A673 (cell line): ENCODE measurements around the gene BTG4.

Source experiments
- CTCF ChIP-seq: fragments of 300-800, 200-600 bp; sonication (generic); conservative IDR thresholded peaks from 2 replicates; pipeline ENCODE4 v1.5.1; 2017; ENCODE audit warnings: low read depth, mild to moderate bottlenecking, antibody characterized with exemption, low read length, moderate library complexity, mixed read lengths
- EZH2 ChIP-seq: fragments of 200-600 bp; sonication (generic); IDR thresholded peaks from 2 replicates; pipeline ENCODE4 v1.6.1; 2017; ENCODE audit warnings: borderline replicate concordance, low read depth, mild to moderate bottlenecking, mixed read lengths, antibody characterized with exemption, low read length; ENCODE audit not compliant: poor library complexity, severe bottlenecking

- TF ChIP-seq CTCF (no peak), EZH2 (no peak)
These were observed 11.2 kb upstream of the BTG4 start for GRCh38 chr11:111523343-111523742.
